Activated effector memory CD4-positive, alpha-beta T cell treated with Interleukin-2 at 50 U/mL for 16 hours (primary cell): Measurements from ENCODE around the gene HAGHL.
"Not testable (repeated sequence)": the region's sequence is repeated elsewhere in the genome, so short reads cannot be mapped to it uniquely, and the experiment has no call there.

ENCODE experiments used
- DNase-seq: peaks from one replicate; pipeline ENCODE4 v3.0.0-alpha.2; 2020

Gene HAGHL

DNA sequence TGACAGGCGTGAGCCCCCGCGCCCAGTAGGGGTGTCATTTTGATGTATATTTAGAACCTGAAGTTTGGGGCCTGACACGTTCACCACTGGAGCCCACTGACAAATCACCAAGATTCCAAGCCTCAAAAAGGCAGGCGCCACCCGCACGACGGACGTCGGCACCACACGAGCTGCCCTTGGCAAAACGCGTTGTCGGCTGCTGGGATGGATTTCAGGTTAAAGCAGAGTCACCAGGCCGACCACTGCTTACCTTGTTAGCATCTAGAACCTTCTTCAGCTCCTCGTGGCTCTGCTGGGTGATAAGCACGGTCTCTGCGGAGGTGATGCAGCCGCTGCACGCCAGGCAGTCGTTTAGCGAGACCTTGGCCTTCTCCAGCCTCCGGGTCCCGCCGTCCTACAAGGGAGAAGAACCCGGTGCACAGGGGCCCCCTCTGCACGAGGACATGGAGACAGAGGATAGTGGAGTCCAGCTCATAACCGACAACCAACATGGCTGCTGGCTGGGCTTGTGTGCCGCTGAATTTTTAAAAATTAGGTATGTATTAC is 10.1 kb downstream of the HAGHL start:
- no peak for DNase-seq

- no peak for DNase-seq
Measured at GRCh38 chr16:739560-740458, 12.9 kb downstream of the HAGHL start.

DNA sequence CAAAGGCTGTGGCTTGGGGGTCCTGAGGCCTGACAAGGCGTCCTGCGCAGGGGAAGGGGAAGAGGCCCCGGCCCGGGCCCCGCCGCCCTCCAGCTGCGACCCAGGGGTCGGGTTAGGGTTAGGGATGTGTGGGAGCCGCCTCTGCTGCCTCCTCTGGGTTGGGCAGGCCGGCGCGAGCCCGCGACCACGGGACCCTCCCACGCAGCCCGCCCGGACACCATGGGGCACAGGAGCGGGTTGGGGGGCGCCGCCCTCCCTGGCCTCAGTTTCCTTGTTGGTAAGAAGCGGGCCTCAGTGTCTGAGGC is 13.5 kb downstream of the HAGHL start:
- DNase-seq, result no peak

GRCh38 chr16:740764-741505 is 14.0 kb downstream of the HAGHL start, which contains the start of gene CIAO3:
Gene CIAO3, minus strand, starts transcription at chr16:740997. Its CDS starts 12 bp downstream, at chr16:740985.
- DNase-seq, result peak; percentile 85

DNA sequence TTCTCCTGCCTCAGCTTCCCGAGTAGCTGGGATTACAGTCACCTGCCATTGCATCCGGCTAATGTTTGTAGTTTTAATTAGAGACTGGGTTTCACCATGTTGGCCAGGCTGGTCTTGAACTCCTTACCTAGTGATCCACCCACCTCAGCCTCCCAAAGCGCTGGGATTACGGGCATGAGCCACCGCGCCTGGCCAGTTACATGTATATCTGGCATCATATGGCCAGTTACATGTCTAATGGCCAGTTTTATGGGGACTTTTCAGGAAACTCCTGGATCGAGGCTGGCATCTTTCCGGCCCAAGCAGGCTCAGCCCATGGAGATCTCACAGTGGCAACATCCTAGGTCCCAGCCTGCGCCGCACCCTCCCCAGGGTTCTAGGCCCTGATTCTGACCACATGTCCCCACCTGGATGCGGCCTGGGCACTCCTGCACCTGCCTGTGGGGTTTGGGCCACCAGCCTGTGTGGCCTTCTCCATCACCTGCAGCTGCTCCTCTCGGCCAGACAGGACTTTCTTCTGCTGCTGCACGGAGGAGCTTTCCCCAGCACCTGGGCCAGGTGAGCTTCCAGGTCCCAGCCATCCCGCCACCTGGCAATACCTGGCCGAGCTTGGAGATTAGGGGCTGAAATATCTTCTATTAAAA is 15.2 kb downstream of the HAGHL start:
- no peak for DNase-seq

DNA sequence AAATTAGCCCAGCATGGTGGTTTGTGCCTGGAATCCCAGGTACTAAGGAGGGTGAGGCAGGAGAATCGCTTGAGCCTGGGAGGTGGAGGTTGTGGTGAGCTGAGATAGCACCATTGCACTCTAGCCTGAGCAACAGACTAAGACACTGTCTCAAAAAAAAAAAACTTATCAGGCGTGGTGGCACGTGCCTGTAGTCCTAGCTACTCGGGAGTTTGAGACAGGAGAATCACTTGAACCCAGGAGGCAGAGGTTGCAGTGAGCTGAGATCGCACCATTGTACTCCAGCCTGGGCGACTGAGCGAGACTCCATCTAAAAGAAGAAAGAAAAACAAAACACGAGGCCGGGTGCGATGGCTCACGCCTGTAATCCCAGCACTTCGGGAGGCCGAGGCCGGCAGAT is 16.0 kb downstream of the HAGHL start:
- DNase-seq, result not testable (repeated sequence)

DNA sequence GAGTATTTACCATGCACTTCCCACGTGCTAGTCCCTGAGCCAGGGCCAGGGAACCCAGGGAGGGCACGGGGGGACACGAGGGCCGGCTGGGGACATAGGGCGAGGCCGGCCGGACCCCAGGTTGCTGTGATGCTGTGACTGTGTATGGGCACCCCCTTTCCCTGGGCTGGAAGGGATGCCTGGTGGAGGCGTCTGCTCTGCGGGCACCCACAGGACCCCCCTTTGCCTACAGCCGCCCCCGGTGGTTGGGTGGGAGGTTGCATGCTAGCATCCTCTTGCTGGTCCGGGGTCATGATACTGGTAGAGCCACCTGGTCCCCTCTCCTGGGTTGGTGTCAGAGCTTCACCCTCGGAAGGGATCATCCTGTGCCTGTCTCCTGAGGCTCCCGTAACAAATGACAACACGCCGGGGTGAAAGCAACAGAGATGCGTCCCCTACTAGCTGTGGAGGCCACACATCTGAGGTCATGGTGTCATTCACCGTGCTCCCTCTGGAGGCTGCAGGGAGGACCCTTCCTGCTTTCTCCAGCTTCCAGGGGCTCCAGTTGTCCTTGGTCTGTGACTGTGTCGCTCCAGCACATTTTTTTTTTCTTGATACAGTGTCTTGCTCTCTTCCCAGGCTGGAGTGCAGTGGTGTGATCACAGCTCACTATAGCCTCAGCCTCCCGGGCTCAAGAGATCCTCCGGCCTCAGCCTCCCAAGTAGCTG is 17.0 kb downstream of the HAGHL start:
- DNase-seq, result no peak

DNA sequence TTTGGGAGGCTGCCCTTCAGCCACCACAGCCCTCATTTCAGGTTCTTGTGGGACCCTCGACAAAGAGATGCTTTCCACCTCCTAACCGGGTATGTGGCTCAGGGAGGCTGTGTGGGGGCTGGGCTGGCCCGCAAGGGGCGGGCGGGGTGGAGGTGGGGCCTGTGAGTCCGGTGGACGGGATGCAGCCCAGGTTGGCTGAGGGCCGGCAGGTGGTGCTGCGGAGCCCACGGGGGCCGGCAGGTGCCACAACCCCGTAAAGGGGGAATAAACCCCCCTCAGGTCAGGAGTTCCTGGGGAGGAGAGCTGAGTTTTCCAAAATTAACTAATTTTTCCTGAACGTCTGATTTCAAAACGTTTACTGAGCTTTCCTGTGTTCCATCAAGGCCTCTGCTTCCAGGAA is 18.8 kb downstream of the HAGHL start:
- no peak for DNase-seq

- DNase-seq, result no peak
Measured at GRCh38 chr16:746637-747036, 19.7 kb downstream of the HAGHL start.

DNA sequence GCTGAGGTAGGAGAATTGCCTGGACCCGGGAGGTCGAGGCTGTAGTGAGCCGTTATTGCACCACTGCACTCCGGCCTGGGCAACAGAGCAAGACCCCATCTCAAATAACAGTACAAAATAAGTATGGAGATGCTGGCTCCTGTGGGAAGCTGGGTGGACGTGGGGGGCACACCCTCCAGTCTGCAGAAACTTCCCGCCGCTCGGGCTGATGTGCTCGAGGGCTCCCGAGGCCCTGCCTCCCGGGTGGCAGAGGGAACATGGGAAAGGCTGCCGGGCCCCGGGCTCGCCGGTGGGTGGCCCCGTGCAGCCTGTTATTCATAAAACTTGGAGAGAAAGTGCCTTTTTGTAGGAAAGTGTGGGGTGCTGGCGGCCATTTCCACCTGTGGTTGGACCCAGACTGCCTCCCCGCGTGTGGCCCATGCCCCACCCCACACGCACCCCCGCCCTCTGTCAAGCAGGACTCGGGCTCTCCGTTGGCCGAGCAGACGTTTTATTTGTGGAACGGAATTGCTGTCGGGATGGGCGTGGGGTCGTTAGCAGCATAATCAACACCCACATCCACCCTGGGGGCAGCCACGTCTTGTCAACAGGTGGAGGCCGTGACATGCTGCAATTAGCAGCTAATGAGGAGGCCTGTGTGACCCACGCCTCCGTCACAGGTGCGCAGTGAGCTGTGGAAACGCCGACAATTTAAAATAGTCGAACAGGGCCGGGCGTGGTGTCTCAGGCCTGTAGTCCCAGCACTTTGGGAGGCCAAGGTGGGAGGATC is 21.3 kb downstream of the HAGHL start:
- DNase-seq, result no peak

DNA sequence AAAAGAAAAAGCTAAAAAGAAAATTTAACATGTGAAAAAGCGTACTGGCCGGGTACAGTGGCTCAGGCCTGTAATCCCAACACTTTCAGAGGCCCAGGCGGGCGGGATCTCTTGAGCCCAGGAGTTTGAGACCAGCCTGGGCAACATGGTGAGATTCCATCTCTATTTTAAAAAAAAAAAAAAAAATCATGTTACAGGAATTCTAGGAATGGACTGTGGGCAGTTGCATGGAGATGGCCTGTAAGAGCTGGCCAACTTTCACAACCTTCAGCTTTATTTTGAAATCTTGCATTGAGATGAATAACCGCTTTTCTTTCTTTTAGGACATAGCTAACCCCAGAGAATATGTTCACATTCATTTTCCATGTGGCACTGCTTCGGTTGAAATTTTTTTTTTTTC is 22.1 kb downstream of the HAGHL start:
- no peak for DNase-seq

GRCh38 chr16:750485-750884 is 23.6 kb downstream of the HAGHL start:
- DNase-seq, result no peak

- DNase-seq, result no peak
Measured at GRCh38 chr16:751152-752006, 24.5 kb downstream of the HAGHL start.

- no peak for DNase-seq
Measured at GRCh38 chr16:752007-752312, 25.1 kb downstream of the HAGHL start.

GRCh38 chr16:754121-754607 is 27.3 kb downstream of the HAGHL start:
- not testable (repeated sequence) for DNase-seq

DNA sequence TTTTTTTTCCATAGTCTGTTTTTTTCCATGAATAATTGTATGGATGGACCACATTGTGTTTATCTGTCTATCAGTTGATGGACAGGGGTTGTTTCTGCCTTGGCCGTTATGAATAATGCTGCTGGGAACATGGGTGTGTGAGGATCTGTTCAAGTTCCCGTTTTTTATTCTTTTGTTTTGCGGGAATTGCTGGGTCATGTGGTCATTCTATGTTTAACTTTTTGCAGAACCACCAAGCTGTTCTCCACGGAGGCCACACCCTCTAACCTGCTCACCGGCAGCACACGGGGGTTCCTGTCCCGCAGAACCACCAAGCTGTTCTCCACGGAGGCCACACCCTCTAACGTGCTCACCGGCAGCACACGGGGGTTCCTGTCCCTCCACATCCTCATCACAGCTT is 27.8 kb downstream of the HAGHL start:
- DNase-seq, result no peak

GRCh38 chr16:756428-756827 is 29.5 kb downstream of the HAGHL start:
- no peak for DNase-seq

DNA sequence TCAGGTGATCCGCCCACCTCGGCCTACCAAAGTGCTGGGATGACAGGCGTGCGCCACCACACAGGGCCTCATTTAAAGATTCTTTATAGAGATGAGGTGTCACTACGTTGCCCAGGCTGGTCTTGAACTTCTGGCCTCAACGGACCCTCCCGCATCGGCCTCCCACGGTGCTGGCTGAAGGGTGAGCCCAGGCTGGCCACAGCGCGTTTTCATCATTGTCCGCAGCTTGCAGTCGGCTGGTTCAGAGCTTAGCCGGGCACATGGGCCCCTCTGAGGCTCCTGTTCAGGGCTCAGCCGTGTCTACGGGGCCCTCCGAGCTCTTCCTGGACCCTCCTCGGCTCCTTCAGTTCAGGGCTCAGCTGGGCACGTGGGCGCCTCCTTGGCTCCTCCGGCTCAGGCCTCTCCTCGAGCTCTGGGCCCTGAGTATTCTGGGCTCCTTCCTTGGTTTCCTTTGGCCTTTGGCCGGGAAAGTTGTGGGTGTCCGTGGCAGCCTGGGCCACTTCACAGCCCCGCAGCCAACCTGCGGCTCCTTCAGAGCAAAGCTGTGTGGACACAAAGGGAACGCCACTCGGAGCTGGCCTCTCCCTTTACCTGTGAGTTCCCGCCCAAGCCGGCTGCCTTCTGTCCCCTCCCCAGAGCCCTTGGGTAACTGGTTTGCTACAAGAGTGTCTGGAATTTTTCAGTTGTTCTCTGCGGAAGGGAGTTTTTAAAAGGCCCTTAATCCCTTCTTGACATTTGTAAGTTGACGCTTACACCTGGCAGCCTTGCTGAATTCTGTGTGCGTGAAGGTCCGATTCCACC is 32.4 kb downstream of the HAGHL start:
- no peak for DNase-seq

DNA sequence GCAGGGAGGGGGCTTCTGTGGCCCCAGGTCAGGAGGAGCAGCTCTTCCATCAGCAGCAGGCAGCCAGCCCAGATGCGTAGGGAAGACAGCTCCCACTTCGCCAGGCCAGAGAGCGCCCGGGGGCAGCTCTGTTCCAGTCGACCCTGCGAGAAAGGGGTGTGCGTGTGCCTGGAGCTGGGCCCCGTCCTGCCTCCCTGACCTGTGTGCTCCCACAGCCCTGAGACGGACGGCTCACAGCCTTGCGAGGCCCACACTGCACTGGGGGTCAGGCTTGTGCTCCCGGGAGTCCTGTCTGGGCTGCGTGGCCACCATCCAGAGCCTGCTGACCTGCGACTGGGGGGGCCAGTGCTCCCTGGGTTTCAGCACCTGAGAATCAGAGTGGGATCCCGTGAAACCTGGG is 33.2 kb downstream of the HAGHL start:
- no peak for DNase-seq
